ENCODE measurements around the gene RALGAPA1. TPM values are rescaled to one million over a fixed set of nuclear protein-coding genes. Genes with fewer than 3 reads are reported as not detected.
"Not testable (repeated sequence)": the region's sequence is repeated elsewhere in the genome, so short reads cannot be mapped to it uniquely, and the experiment has no call there.

Gene RALGAPA1
- total RNA-seq, 1 experiment from 2014 or later = 138 TPM

DNA sequence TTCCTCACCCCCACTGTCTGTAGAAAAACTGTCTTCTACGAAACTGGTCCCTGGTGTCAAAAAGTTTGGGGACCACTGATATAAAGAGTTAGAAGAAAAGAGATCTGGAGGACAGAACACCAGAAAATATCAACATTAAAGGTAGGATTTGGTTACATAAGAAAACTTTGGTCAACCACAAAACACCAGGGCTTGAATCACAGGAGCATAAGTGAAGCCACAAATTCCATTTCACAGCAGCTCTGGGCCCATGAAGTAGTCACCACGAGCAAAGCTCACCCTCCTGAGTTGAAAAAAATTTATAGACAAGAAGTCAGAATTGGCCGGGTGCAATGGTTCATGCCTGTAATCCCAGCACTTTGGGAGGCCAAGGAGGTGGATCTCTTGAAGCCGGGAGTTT is 19.4 kb downstream of the RALGAPA1 start:
- no peaks in the 10 kb centered on the region for H3K4me1 ChIP-seq (ENCODE audit: low read length)
- no peaks in the 10 kb centered on the region for H4K20me1 ChIP-seq (ENCODE audit: insufficient read depth, low read depth, low read length)
- H3K79me2 ChIP-seq (ENCODE audit: low read length) = peaks cover 98% of the 10 kb centered on the region
- H3K4me2 ChIP-seq (ENCODE audit: low read depth, low read length, poor library complexity, severe bottlenecking) = no peak overlapping the region
- H3K4me3 ChIP-seq (ENCODE audit: low read length) = no peak overlapping the region
- no peaks in the 10 kb centered on the region for H3K27me3 ChIP-seq (ENCODE audit: low read length)
- no peak overlapping the region for H2AFZ ChIP-seq (ENCODE audit: low read length)
- H3K9me3 ChIP-seq (ENCODE audit: low read length) = no peaks in the 10 kb centered on the region
- H3K27ac ChIP-seq (ENCODE audit: low read length) = no peak overlapping the region
- DNase-seq = no peak
- H3K36me3 ChIP-seq (ENCODE audit: insufficient read depth, low read length) = no peaks in the 10 kb centered on the region
- no peak overlapping the region for H3K9ac ChIP-seq (ENCODE audit: low read length)
- H3K9me2 ChIP-seq (replicated peaks; ENCODE audit: insufficient read depth, low read length) = no peaks in the 10 kb centered on the region

GRCh38 chr14:35786856-35787255 is 22.2 kb downstream of the RALGAPA1 start:
- Histone ChIP-seq H3K27me3 (ENCODE audit: low read length) (no peaks in the 10 kb centered on the region), H3K4me3 (ENCODE audit: low read length) (no peak overlapping the region), H3K27ac (ENCODE audit: low read length) (no peak overlapping the region), H2AFZ (ENCODE audit: low read length) (no peak overlapping the region), H3K9me2 (replicated peaks; ENCODE audit: insufficient read depth, low read length) (no peaks in the 10 kb centered on the region), H3K9me3 (ENCODE audit: low read length) (peaks cover 7% of the 10 kb centered on the region; the same call in 1 of the 2 replicates), H3K36me3 (ENCODE audit: insufficient read depth, low read length) (no peaks in the 10 kb centered on the region), H3K4me2 (ENCODE audit: low read depth, low read length, poor library complexity, severe bottlenecking) (no peak overlapping the region), H4K20me1 (ENCODE audit: insufficient read depth, low read depth, low read length) (no peaks in the 10 kb centered on the region), H3K9ac (ENCODE audit: low read length) (no peak overlapping the region), H3K79me2 (ENCODE audit: low read length) (peaks cover 98% of the 10 kb centered on the region), H3K4me1 (ENCODE audit: low read length) (peaks cover 6% of the 10 kb centered on the region)
- DNase-seq = no peak

DNA sequence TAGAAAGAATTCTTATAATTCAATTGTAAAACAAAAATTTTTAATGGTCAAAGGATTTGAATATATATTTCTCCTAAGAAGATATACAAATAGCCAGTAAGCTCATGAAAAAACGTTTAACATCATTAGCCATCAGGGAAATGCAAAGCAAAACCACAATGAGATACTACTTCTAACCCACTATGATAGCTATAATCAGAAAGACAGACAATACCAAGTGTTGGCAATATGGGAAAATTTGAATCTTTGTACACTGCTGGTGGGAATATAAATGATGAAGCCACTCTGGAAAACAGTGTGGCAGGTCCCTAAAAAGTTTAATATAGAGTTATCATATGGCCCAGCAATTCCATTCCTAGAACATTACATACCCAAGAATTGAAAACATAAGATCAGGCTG is 25.4 kb downstream of the RALGAPA1 start:
- Histone ChIP-seq H3K79me2 (ENCODE audit: low read length) (peaks cover 100% of the 10 kb centered on the region), H3K36me3 (ENCODE audit: insufficient read depth, low read length) (no peaks in the 10 kb centered on the region), H3K27me3 (ENCODE audit: low read length) (no peaks in the 10 kb centered on the region), H3K27ac (ENCODE audit: low read length) (no peak overlapping the region), H3K4me2 (ENCODE audit: low read depth, low read length, poor library complexity, severe bottlenecking) (no peak overlapping the region), H4K20me1 (ENCODE audit: insufficient read depth, low read depth, low read length) (no peaks in the 10 kb centered on the region), H3K9me3 (ENCODE audit: low read length) (peaks cover 13% of the 10 kb centered on the region; the same call in 1 of the 2 replicates), H2AFZ (ENCODE audit: low read length) (no peak overlapping the region), H3K9me2 (replicated peaks; ENCODE audit: insufficient read depth, low read length) (no peaks in the 10 kb centered on the region), H3K4me1 (ENCODE audit: low read length) (peaks cover 6% of the 10 kb centered on the region), H3K4me3 (ENCODE audit: low read length) (no peak overlapping the region), H3K9ac (ENCODE audit: low read length) (no peak overlapping the region)
- no peak for DNase-seq

- H4K20me1 ChIP-seq (ENCODE audit: insufficient read depth, low read depth, low read length) = no peaks in the 10 kb centered on the region
Observed at GRCh38 chr14:35779368-35779767, 29.7 kb downstream of the RALGAPA1 start.

GRCh38 chr14:35777550-35777949 is 31.5 kb downstream of the RALGAPA1 start:
- not testable (repeated sequence) for H3K36me3 ChIP-seq (ENCODE audit: insufficient read depth, low read length); H3K27me3 ChIP-seq (ENCODE audit: low read length); H4K20me1 ChIP-seq (ENCODE audit: insufficient read depth, low read depth, low read length); H3K27ac ChIP-seq (ENCODE audit: low read length); H3K9ac ChIP-seq (ENCODE audit: low read length); DNase-seq; H3K4me2 ChIP-seq (ENCODE audit: low read depth, low read length, poor library complexity, severe bottlenecking); H2AFZ ChIP-seq (ENCODE audit: low read length); H3K4me3 ChIP-seq (ENCODE audit: low read length); H3K9me2 ChIP-seq (replicated peaks; ENCODE audit: insufficient read depth, low read length); H3K9me3 ChIP-seq (ENCODE audit: low read length)
- Histone ChIP-seq H3K4me1 (ENCODE audit: low read length) (peaks cover 11% of the 10 kb centered on the region), H3K79me2 (ENCODE audit: low read length) (peaks cover 95% of the 10 kb centered on the region)

More at GRCh38 chr14:35779368-35779767, 29.7 kb downstream of the RALGAPA1 start:
- H3K4me1 ChIP-seq (ENCODE audit: low read length) = peaks cover 12% of the 10 kb centered on the region
- peaks cover 98% of the 10 kb centered on the region for H3K79me2 ChIP-seq (ENCODE audit: low read length)
- H3K4me2 ChIP-seq (ENCODE audit: low read depth, low read length, poor library complexity, severe bottlenecking) = no peak overlapping the region
- peaks cover 13% of the 10 kb centered on the region; the same call in 1 of the 2 replicates for H3K9me3 ChIP-seq (ENCODE audit: low read length)
- H3K27me3 ChIP-seq (ENCODE audit: low read length) = no peaks in the 10 kb centered on the region
- no peak overlapping the region for H2AFZ ChIP-seq (ENCODE audit: low read length)
- H3K27ac ChIP-seq (ENCODE audit: low read length) = no peak overlapping the region
- H3K9me2 ChIP-seq (replicated peaks; ENCODE audit: insufficient read depth, low read length) = no peaks in the 10 kb centered on the region
- no peak overlapping the region for H3K4me3 ChIP-seq (ENCODE audit: low read length)
- no peak overlapping the region for H3K9ac ChIP-seq (ENCODE audit: low read length)
- no peak for DNase-seq
- H3K36me3 ChIP-seq (ENCODE audit: insufficient read depth, low read length) = peaks cover 6% of the 10 kb centered on the region; the same call in 1 of the 2 replicates

- Histone ChIP-seq H3K9me3 (ENCODE audit: low read length) (peaks cover 6% of the 10 kb centered on the region; the same call in 1 of the 2 replicates), H3K4me1 (ENCODE audit: low read length) (peaks cover 11% of the 10 kb centered on the region), H3K4me2 (ENCODE audit: low read depth, low read length, poor library complexity, severe bottlenecking) (no peak overlapping the region), H3K36me3 (ENCODE audit: insufficient read depth, low read length) (peaks cover 6% of the 10 kb centered on the region; the same call in 1 of the 2 replicates), H2AFZ (ENCODE audit: low read length) (no peak overlapping the region), H3K4me3 (ENCODE audit: low read length) (no peak overlapping the region), H3K9me2 (replicated peaks; ENCODE audit: insufficient read depth, low read length) (no peaks in the 10 kb centered on the region), H4K20me1 (ENCODE audit: insufficient read depth, low read depth, low read length) (no peaks in the 10 kb centered on the region), H3K79me2 (ENCODE audit: low read length) (peaks cover 94% of the 10 kb centered on the region), H3K27ac (ENCODE audit: low read length) (no peak overlapping the region), H3K9ac (ENCODE audit: low read length) (no peak overlapping the region), H3K27me3 (ENCODE audit: low read length) (no peaks in the 10 kb centered on the region)
- DNase-seq = no peak
Observed at GRCh38 chr14:35776823-35777222, 32.3 kb downstream of the RALGAPA1 start.

DNA sequence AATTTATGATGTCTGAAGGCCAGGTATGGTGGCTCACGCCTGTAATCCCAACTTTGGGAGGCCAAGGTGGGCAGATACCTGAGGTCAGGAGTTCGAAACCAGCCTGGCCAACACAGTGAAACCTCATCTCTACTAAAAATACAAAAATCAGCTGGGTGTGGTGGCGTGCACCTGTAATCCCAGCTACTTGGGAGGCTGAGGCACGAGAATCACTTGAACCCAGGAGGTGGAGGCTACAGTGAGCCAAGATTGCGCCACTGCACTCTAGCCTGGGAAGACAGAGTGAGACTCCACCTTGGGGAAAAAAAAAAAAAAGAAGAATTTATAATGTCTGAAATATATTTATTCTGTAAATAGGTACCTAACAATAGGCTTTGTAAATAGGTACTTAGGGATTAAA is 33.0 kb downstream of the RALGAPA1 start:
- DNase-seq; H3K36me3 ChIP-seq (ENCODE audit: insufficient read depth, low read length); H3K4me2 ChIP-seq (ENCODE audit: low read depth, low read length, poor library complexity, severe bottlenecking); H3K9me2 ChIP-seq (replicated peaks; ENCODE audit: insufficient read depth, low read length); H3K4me3 ChIP-seq (ENCODE audit: low read length); H3K9ac ChIP-seq (ENCODE audit: low read length); H2AFZ ChIP-seq (ENCODE audit: low read length); H3K27me3 ChIP-seq (ENCODE audit: low read length); H4K20me1 ChIP-seq (ENCODE audit: insufficient read depth, low read depth, low read length); H3K27ac ChIP-seq (ENCODE audit: low read length); H3K9me3 ChIP-seq (ENCODE audit: low read length): not testable (repeated sequence)
- peaks cover 11% of the 10 kb centered on the region for H3K4me1 ChIP-seq (ENCODE audit: low read length)
- peaks cover 92% of the 10 kb centered on the region for H3K79me2 ChIP-seq (ENCODE audit: low read length)

DNA sequence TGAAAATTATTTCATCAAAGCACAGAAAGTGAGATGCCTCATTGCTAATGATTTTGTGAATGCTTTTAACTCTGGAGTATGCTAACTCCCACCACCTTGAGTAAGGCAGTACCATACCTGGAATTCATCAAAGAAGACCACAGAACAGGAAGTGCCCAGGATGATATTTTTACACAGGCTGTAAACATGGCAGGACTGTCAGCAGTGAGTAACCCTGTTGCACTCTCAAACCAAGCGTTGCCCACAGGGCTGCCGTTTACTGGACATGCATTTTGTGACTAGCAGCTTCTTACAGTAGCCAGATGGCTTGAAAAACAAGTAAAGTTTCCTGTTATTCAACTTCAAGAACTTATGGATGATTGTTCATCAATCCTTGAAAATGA is 42.4 kb downstream of the RALGAPA1 start:
- H3K79me2 ChIP-seq (ENCODE audit: low read length) = peaks cover 37% of the 10 kb centered on the region
- H3K9me3 ChIP-seq (ENCODE audit: low read length) = no peaks in the 10 kb centered on the region
- H4K20me1 ChIP-seq (ENCODE audit: insufficient read depth, low read depth, low read length) = no peaks in the 10 kb centered on the region
- H3K4me3 ChIP-seq (ENCODE audit: low read length) = no peak overlapping the region
- H3K4me2 ChIP-seq (ENCODE audit: low read depth, low read length, poor library complexity, severe bottlenecking) = no peak overlapping the region
- DNase-seq = no peak
- no peaks in the 10 kb centered on the region for H3K9me2 ChIP-seq (replicated peaks; ENCODE audit: insufficient read depth, low read length)
- H3K9ac ChIP-seq (ENCODE audit: low read length) = no peak overlapping the region
- no peaks in the 10 kb centered on the region for H3K27me3 ChIP-seq (ENCODE audit: low read length)
- H3K4me1 ChIP-seq (ENCODE audit: low read length) = 0 out of 2 replicates have a peak, but pooled peaks cover 7% of the 10 kb centered on the region
- H3K27ac ChIP-seq (ENCODE audit: low read length) = no peak overlapping the region
- H3K36me3 ChIP-seq (ENCODE audit: insufficient read depth, low read length) = peaks cover 16% of the 10 kb centered on the region
- no peak overlapping the region for H2AFZ ChIP-seq (ENCODE audit: low read length)
